Measurements from ENCODE around the gene UBE2E2.

DNA sequence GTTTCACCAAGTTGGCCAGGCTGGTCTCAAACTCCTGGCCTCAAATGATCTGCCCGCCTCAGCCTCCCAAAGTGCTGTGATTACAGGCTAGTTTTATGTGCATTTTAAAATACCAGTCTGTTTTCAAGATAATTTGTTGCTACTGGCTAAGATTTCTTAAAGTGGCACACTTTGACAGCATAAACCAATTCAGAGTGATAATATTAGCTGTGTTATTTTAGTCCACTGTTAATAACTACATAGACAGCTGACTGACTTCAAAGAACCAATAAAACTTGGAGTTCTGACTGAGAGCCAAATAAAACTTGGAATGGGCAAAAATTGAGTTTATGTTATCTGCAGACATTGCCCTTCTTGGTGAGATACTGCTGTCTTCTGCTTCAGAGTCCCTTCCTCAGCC, 291.8 kb downstream of the UBE2E2 start:
- TF ChIP-seq, protein P1, sequence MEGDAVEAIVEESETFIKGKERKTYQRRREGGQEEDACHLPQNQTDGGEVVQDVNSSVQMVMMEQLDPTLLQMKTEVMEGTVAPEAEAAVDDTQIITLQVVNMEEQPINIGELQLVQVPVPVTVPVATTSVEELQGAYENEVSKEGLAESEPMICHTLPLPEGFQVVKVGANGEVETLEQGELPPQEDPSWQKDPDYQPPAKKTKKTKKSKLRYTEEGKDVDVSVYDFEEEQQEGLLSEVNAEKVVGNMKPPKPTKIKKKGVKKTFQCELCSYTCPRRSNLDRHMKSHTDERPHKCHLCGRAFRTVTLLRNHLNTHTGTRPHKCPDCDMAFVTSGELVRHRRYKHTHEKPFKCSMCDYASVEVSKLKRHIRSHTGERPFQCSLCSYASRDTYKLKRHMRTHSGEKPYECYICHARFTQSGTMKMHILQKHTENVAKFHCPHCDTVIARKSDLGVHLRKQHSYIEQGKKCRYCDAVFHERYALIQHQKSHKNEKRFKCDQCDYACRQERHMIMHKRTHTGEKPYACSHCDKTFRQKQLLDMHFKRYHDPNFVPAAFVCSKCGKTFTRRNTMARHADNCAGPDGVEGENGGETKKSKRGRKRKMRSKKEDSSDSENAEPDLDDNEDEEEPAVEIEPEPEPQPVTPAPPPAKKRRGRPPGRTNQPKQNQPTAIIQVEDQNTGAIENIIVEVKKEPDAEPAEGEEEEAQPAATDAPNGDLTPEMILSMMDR (IDR thresholded peaks at IDR 0.05): no peak
- TF ChIP-seq ZNF121 (CRISPR knock-in tag; IDR thresholded peaks at IDR 0.05) (no peak), TEAD4 (CRISPR knock-in tag; IDR thresholded peaks at IDR 0.05) (no peak), ZNF219 (CRISPR knock-in tag; IDR thresholded peaks at IDR 0.05; ENCODE audit: borderline replicate concordance) (no peak), ATF1 (CRISPR knock-in tag; IDR thresholded peaks at IDR 0.05) (no peak), JUN (CRISPR knock-in tag; IDR thresholded peaks at IDR 0.05) (no peak), ELF4 (CRISPR knock-in tag; IDR thresholded peaks at IDR 0.05; ENCODE audit: low read depth) (no peak), CREM (CRISPR knock-in tag; IDR thresholded peaks at IDR 0.05) (no peak), MXD4 (CRISPR knock-in tag; IDR thresholded peaks at IDR 0.05; ENCODE audit: borderline replicate concordance) (no peak)
- TF ChIP-seq, protein P2, sequence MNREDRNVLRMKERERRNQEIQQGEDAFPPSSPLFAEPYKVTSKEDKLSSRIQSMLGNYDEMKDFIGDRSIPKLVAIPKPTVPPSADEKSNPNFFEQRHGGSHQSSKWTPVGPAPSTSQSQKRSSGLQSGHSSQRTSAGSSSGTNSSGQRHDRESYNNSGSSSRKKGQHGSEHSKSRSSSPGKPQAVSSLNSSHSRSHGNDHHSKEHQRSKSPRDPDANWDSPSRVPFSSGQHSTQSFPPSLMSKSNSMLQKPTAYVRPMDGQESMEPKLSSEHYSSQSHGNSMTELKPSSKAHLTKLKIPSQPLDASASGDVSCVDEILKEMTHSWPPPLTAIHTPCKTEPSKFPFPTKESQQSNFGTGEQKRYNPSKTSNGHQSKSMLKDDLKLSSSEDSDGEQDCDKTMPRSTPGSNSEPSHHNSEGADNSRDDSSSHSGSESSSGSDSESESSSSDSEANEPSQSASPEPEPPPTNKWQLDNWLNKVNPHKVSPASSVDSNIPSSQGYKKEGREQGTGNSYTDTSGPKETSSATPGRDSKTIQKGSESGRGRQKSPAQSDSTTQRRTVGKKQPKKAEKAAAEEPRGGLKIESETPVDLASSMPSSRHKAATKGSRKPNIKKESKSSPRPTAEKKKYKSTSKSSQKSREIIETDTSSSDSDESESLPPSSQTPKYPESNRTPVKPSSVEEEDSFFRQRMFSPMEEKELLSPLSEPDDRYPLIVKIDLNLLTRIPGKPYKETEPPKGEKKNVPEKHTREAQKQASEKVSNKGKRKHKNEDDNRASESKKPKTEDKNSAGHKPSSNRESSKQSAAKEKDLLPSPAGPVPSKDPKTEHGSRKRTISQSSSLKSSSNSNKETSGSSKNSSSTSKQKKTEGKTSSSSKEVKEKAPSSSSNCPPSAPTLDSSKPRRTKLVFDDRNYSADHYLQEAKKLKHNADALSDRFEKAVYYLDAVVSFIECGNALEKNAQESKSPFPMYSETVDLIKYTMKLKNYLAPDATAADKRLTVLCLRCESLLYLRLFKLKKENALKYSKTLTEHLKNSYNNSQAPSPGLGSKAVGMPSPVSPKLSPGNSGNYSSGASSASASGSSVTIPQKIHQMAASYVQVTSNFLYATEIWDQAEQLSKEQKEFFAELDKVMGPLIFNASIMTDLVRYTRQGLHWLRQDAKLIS (CRISPR knock-in tag; IDR thresholded peaks at IDR 0.05; ENCODE audit: borderline replicate concordance): no peak
- TF ChIP-seq, protein P3, sequence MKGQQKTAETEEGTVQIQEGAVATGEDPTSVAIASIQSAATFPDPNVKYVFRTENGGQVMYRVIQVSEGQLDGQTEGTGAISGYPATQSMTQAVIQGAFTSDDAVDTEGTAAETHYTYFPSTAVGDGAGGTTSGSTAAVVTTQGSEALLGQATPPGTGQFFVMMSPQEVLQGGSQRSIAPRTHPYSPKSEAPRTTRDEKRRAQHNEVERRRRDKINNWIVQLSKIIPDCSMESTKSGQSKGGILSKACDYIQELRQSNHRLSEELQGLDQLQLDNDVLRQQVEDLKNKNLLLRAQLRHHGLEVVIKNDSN (CRISPR knock-in tag; IDR thresholded peaks at IDR 0.05): no peak
- TF ChIP-seq, protein P4, sequence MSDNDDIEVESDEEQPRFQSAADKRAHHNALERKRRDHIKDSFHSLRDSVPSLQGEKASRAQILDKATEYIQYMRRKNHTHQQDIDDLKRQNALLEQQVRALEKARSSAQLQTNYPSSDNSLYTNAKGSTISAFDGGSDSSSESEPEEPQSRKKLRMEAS (CRISPR knock-in tag; IDR thresholded peaks at IDR 0.05): no peak

Measured in WTC11 (cell line).